Stimulated activated CD4-positive, alpha-beta T cell treated with anti-CD3 and anti-CD28 coated beads, Interleukin-12 subunit alpha, Interleukin-12 subunit beta, amount 100 ng/mL, for 24 hours (primary cell): Measurements from ENCODE around the gene NCOA3.

Experiments used
- DNase-seq, 2 experiments: peaks; one replicate each; pipeline ENCODE4 v3.0.0-alpha.2; 2020; ENCODE audit warnings: low read depth in 2 of 2

Gene NCOA3

DNA sequence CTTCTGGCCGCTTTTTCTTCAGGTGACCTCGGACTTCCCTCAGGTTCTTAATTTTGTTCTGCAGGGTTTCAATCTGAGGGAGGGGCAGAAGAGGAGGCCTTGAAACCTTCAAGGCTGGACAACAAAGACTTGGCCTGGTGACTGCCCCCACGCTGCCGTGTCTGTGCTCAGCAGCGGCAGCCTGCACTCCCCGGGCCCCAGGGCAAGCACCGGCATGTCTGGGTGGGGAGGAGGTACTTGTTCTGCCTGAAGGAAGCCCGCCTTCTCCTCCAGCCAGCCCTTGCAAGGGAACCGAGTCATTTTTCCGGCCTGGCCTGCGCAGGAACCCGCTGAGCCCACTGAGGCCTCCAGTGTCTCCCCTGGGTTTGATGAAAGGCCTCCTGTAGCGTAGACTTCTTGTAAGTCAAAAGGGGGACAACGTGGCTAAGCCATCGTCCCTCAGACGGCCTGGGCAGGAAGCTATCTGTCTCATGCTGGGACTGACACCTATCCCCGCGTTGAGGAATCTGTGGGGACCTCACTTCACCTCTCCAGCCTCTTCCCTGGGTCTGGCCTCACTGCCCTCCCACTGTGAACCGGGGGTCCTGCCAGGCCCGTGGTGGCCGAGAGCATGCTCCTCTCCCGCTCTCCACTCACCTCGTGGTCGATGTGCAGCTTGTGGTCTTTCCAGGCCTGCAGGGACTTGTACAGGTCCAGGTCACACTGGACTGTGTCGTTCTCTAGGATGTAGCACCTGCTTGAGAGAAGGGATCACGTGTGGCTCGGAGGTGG lies 163.7 kb downstream of the NCOA3 start:
- no peak for DNase-seq

DNA sequence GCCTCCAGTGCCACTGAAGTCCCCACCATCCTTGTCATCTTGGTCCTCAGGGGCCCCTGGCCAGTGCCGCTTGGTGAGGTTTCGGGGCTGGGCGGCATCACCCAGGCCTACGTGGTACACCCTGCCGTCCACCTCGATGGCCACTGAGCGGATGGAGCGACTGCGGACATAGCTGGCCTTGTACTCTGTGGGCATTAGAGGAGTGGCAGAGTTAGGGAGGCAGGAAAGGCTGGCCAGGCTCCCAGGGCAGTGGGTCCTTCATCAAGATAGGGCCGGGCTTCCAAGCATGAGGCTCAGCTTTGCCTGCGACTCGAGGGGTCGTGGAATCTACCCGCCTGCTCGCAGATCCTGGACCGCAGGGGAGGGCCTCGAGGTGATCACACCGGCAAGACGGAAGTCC lies 164.6 kb downstream of the NCOA3 start:
- DNase-seq: no peak

DNA sequence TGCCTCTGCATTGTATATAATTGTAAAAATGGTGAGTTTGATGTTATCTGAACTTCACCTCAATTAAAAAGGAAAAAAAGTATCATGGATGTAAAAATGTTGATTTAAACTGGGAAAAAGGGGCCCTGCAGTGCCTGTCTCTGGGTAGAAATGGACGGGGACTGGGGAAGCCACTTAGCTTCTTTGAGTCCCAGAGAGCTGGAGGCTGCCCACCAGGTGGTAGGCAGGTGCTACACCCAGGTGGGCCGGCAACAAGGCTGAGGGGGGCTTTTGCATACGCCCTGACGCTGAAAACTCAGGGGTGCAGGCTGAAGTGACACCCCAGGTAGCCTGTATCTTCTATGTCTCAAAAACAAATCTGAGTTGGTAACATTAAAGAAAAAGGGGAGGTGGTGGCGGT lies 165.4 kb downstream of the NCOA3 start:
- no peak for DNase-seq

DNA sequence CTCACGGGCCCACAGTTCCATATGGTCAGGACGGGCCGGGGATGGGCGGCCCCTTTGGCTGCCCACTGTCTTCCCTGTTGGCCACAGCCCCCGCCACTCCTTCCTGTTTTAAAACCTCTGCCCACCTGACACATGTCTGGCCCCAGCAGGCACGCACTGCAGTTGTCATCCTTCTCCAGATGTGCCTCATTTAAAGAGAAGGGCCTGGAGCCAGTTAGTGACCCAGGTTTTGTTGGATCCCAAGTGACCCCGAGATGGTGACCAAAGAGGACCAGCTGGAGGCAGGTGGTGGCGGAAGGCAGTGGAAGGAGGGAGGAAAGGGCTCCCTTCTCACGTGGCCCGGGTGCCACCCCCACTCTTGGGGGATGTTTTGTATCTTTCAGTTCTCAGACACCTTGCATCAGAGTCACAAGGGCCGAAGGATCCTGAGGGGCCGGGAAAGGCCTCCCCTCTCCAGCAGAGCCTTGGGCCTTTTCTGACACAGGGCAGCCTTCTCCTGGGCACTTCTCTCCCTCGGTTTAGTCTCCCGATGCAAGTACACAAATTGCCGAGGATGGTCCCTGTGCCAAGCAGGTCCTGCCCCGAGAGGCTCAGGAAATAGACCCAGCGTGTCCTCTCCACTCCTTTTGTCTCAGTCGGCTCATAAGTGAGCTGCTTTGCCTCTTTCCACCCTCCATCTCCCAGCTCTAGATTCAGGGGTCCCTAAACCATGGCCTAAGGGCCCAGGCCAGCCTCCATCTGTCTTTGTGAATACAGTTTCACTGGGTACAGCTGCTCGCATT lies 166.0 kb downstream of the NCOA3 start:
- no peak for DNase-seq

DNA sequence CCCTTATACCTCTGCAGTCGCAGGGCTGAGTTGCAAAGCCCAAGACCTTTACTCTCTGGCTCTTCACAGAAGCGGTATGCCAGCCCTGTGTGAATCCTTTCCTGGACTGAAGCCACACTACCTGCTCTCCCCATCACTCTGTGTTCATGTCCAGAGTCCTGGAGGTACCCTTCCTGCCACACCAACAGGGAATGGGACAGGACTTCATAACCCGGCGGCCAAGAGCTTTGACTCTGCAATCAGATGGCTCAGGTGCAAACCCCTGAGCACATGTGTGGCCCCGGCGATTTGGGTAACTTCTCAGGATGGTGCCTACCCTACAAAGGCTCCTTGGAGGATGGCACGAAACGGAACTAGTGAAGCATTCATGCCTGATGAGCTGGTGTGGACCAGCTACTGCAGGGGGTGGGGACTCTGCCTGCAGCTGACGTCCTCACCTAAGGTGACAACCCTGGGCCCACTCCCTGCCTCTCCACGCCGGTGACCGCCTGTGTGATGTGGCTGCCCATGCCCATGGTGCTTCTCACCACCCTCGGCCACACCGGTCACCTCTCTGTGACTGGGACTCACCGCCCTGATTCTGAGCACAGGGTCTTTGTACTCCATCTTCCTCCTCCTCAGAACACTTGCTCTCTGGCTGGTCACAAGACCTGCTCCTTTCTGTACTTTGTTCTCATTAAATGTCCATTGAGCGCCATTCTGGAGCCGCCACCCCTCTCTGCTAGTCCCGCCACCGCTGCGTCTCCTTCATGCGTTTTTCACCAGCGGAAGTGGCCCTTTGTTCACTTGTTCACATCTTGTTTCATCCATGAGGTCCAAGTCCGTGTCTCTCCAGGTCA lies 166.8 kb downstream of the NCOA3 start:
- no peak for DNase-seq

DNA sequence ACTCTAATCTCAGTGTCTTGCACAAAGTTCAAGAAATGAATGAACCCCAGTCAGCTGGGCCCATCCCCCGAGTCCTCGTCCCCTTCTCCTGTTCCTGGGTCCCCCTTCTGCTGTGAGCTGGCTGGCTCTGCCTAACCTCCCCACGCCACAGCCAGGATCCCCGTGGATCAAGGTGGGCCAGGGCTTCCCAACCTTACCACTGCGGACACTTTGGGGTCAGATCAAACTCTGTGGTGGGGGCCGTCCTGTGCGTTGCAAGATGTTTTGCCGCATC lies 167.4 kb downstream of the NCOA3 start:
- DNase-seq: no peak

GRCh38 chr20:47669489-47669888 lies 167.8 kb downstream of the NCOA3 start:
- no peak for DNase-seq

GRCh38 chr20:47669927-47670890 lies 168.5 kb downstream of the NCOA3 start:
- no peak for DNase-seq

DNA sequence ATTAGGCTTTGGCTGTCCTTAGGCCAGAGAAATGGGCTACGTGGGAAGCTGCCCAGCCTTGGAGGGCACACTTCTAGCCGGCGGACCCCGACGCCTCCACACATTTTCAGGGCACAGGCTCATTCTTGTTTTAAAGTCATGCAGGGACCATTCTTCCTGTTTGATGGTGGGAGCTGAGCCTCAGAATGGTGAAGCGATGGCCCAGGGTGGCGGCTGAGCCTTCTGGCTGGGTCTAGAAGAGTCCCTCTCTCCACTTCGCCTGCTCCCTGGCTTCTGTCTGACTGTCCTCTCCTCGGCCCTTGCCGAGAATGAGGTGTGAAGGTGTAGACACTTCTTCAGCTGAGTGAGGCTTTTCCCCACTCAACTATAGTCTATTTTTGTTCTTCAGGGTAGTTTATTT lies 169.2 kb downstream of the NCOA3 start:
- no peak for DNase-seq

GRCh38 chr20:47672166-47672565 lies 170.5 kb downstream of the NCOA3 start:
- DNase-seq: no peak

DNA sequence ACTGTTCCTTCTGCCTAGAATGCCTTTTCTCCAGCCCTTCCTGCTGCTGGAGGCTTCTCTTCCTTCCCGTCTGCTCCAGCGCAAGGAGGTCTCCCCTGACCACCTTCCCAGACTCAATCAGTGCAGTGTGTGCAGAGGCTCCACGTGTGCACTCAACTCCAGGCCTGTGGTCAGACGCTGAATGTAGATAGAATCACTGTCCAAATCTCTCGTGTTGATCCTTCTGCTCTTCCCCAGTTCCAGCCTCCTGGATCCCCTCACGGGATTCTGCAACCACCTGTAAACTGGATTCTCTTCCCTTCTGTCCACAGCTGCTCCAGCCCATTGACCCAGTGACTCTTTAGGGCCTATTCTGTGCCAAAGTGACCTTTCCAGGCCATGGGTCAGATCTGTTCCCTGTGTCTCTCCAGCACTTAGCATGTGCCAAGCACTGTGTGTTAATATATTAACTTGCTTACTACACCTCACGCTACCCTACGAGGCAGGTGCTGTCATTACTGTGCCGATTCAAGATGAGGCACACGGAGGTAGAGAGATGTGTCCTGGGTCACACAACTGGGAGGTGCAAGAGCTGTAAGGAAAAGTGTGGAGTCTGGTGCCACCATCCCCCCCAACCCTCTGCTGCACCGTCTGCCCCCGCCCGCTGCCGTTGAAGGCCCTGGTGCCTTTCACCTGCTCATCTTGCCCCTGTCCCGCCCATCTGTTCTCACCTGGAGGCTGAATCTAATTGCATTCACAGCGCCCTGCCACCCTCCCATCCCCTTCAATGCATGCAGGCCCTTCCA lies 171.4 kb downstream of the NCOA3 start:
- DNase-seq: no peak

DNA sequence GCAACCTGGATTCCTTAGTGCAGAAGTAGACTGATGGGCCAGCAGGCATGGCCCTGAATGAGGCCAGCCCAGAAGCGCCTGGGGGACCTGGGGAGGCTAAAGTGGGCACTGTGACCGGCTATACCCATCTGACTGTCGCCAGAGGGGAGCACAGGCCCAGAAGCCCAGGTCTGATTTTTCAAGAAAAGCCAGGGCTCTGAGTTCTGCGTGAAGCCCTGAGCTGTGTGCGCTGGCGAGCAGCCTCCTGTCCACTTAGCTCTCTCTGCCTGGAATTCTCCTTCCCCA lies 171.9 kb downstream of the NCOA3 start:
- no peak for DNase-seq

GRCh38 chr20:47674145-47674544 lies 172.5 kb downstream of the NCOA3 start:
- no peak for DNase-seq

GRCh38 chr20:47674686-47675085 lies 173.0 kb downstream of the NCOA3 start:
- no peak for DNase-seq

DNA sequence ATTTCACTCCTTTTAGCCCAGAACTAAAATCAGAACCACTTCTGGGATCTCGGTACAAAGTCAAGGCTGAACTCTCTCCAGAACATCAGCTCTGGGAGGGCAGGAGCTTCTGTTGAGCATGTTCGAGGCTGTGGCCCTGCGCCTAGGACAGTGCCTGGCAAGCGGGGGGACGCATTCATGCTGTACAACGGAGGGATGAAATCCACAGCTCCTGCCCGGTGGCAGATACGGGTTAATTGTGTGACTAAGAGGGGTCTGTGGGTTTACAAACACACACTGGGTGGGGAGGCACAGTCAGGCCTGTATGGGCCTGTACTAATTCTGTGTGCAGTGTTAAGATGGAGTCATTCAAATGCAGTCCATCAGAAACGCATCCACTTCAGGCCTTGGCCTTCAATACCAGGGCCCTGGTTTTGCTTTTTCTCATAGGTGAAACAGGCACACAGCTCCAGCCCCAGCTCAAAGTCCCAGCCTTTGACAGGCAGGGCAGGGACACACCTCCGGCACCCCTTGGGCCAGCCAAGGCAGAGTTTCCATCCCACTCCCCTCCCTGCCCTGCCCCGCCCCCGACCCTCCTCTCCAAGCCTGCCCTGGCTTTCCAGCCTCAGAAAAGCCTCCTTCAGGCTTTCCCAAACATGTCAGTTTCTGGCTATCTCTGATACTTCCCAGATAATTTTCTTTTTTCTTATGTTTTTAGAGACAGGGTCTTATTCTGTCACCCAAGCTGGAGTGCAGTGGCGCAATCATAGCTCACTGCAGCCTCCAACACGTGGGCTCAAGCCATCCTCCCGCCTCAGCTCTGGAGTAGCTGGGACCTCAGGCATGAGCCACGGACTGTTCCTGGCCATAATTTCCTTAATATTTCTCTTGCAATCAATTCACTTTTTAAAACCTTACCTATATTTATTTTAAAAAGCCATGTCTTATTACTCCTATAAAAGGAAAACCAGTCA lies 173.8 kb downstream of the NCOA3 start:
- no peak for DNase-seq

DNA sequence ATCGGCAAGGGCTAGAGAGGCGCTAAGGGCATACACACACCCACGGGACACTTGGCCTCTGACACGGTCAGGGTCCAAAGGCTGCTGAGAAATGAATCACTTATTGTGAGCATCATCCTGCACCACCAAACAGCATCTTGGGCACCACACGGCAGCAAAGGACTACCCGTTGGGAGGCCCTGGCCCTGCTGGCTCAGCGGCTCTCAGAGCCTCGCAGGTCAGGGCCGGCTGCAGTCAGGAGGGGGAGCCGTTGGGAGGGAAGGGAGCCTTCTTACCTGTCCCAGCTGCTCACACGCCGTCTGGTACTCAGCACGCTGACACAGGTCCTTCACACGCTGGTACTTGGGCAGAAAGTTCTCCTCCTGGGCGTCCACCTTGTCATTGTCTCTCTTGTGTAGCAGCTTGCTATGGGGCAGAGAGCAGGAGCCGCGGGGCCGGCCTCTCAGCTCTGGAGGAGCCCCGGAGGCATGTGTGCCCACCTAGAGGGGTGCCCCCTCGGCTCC lies 174.6 kb downstream of the NCOA3 start:
- no peak for DNase-seq

- no peak for DNase-seq
Observed at GRCh38 chr20:47676912-47677634, 175.4 kb downstream of the NCOA3 start.

GRCh38 chr20:47677635-47678453 lies 176.2 kb downstream of the NCOA3 start:
- peak; percentile 22 to 47 for DNase-seq
